HG02938 (cell line): ENCODE results near the gene ST3GAL5.
"Not testable (repeated sequence)": the region's sequence is repeated elsewhere in the genome, so short reads cannot be mapped to it uniquely, and the experiment has no call there.

Source experiments
- ATAC-seq: cut with Tn5 transposase; IDR thresholded peaks from one replicate; pipeline ENCODE4 v1.9.1; 2021; ENCODE audit warnings: mild to moderate bottlenecking, moderate library complexity; ENCODE audit not compliant: unreplicated experiment

ST3GAL5 gene

DNA sequence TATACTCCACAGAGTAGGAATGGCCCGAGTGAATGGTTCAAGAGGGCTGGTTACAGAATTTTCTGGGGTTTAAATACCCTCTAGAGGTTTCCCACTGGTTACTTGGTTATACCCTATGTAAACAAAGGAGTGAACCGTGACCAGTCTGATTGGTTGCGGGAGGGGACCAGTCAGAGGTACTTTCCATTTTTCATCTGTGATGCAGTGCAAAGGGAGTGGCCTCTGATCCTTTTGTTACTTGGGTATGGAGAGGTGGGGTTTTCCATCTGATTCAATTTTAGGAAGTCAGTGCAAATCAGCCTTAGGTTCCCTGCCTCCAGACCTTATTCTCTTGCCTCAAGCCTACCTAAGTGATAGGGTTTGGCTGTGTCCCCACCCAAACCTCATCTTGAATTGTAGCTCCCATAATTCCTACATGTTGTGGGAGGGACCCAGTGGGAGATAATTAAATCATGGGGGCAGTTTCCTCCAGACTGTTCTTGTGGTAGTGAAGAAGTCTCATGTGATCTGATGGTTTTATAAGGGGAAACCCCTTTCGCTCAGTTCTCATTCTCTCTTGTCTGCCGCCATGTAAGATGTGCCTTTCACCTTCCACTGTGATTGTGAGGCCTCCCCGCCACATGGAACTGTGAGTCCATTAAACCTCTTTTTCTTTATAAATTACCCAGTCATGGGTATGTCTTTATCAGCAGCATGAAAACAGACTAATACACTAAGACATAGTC lies 5.9 kb upstream of the ST3GAL5 start:
- not testable (repeated sequence) for ATAC-seq

DNA sequence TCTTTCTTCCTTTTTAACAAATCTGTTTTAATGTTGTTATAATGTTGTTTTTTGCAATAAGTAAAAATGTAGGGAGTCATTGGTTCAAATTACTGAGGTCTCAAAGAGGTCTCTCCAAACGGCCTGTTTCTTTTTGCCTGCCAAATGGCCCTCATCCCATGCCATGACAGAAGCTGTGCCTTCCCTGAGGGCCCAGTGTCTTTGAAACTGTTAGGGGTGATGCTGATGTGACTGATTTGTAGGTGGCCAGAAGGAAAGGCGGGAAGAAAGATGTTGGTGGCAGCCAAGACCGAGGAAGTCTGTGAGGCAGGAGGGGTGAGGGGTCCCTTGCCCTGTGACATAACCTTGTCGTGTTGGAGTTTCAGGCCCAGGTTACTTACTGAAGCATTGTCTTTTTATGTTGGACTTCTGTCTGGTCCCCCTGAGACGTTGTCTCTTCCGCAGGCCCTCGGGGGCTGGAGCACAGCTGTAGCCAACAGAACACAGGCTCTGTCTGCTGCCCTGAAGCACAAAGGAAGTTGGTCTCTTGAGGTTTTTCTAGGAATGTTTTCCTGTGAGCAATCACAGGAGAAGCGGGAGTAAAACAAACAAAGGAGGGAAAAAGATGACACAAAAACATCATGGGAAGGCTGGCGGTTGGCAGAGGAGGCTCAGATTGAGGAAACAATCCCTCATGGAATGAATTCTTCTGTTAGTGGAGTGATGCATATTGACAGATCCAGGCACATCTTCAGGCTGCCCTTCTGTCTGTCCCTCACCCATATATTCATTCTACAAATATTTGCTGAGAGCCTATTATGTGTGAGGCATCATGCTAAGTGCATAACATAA lies 4.9 kb upstream of the ST3GAL5 start:
- ATAC-seq = no peak

DNA sequence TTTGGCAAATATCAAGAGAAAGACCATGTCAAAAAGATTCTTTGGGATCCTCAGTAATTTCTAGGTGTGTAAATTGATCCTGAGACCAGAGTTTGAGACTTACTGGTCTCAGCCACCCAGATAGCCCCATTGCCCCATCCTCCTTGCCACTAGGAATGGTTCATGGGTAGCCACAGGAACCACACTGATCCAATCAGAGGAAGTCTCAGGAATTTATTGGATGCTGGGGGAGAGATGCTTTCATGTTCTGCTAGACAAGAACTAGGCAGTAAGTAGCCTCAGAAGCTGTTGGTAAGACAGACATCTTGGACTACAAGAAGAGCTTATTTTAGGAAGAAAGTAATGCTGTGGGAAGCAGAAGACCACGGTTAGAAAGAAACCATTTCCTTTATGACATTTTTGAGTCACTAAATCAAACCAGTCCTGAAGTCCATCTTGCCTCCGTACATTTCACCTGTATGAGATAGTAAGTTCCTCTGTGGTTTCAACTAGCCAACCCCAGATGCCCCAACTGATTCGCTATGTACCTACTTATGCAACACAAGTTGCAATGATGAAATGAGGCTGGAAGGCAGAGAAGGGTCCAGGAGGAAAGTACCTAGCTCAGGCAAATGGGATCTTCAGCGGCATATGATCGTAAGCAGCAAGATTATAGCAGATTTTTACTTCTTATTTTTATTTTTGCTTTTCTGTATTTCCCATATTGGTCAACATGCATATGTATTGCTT lies 3.6 kb upstream of the ST3GAL5 start:
- no peak for ATAC-seq

DNA sequence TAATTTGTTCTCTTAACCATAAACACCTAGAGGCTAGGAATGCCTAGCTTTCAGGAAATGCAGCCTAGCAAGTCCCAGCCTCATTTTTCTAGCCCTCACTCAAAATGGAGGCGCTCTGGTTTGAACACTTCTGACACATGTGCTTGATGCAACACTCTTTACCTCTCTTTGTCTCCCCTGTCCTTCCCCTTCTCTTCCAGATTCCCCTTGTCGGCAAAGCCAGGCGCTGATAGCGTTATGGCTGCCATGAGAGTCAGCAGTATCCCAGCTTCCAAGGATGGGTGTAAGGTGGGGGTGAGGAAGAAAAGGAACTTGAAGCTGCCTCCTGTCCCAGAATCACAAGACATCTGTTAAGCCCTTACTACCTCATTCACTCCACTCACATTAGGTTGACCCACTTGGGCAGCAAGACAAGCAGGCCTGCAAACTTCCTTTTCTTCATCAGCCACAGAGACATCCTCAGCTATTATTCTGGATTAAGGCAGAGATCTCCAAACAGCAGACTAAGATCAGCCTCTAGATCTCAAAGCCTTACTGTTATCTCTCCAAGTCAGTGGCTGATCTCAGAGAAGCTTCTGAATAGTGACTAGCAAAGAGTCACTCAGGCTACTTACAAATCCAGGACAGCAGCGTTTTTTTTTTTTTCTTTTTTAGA lies 1.9 kb upstream of the ST3GAL5 start:
- ATAC-seq = no peak

DNA sequence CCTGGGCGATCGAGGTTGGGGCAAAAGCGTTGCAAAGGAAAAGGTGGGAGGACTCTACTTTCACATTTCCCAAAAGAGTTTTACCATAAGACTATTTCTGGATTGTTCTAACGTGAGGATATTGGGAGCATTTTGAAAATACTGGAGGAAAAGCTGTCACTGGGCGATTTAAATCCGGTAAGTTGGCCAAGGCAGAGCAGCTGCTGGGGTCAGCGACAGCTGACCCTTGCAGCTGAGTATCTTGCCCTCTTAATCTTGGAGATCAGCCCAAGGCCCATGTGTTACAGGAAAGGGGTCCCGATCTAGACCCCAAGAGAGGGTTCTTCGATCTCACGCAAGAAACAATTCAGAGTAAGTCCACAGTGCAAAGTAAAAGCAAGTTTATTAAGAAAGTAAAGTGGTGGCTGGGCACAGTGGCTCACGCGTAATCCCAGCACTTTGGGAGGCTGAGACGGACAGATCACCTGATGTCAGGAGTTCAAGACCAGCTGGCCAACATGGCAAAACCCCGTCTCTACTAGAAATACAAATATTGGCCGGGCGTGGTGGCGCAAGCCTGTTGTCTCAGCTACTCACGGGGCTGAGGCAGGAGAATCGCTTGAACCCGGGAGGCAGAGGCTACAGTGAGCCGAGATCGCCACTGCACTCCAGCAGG lies 964 bp upstream of the ST3GAL5 start:
- no peak for ATAC-seq

DNA sequence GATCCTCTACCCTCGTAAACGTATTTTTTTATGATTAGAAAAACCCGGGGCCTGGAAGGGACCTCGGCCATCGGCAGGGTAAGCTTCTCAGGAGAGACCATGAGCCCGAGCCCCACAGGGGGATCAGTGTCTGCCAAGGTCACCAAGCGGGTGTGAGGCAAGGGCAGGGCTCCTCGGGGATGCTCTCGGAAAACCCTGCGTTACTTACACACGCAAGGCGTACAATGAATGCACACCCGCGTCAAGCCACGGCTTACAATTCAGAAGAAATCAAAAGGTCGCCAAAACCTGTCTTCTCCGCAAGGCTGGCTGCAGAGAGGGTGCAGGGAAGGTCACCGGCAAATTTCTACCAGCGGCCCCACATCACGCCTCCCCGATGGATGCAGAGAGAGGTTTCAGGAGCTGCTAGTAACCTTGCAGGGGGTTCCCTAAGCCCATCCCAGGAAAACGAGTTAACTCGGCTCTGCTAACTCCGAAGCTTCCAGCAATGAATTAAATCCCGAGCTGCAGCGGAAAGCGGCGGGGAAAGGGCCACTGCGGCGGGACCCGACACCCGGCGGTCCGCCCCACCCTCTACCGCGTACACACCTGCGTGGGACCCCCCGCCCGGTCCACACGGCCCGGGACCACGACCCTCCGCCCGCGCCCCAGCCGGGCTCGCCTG lies 638 bp downstream of the ST3GAL5 start:
- ATAC-seq = no peak

DNA sequence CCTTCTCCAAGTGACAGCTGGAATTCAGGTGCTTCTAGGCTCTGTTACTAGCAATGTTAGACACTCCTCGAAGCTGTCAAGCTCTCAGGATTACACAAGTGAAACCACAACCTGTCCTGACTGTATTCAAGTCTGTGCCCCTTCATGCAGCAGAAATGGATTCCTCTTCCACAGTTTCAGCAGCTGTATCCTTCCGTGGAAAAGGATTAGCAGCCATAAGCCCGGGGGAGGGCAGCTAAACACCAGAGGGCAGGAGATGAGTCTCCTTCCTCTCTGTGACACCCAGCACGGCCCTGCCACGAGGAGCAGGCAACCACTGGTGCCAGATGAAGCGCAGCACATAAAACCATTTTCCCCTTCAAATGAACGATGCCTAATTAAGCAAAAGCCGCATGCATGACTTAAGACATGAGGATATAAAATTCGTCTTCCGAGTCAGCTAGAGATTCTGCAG lies 1.2 kb downstream of the ST3GAL5 start:
- ATAC-seq = no peak

DNA sequence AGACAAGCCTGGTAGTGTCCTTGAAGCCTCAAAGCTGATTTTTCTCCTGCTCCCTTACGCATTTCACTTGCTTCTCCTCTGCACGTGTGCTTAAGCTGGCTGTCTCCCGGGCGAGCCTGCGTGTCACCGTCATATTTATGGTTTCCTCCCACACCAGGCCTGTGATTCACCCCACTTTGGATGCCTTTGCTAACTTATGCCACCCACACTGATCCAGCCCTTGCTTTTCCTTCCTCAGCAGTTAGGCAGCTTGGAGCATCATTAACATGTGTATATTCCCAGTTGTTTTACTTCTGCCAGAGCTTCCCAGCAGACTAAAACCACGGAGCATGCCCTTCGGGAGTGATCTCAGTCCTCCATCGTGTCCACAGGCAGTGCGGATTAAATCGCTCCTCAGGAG lies 2.2 kb downstream of the ST3GAL5 start:
- ATAC-seq = no peak

DNA sequence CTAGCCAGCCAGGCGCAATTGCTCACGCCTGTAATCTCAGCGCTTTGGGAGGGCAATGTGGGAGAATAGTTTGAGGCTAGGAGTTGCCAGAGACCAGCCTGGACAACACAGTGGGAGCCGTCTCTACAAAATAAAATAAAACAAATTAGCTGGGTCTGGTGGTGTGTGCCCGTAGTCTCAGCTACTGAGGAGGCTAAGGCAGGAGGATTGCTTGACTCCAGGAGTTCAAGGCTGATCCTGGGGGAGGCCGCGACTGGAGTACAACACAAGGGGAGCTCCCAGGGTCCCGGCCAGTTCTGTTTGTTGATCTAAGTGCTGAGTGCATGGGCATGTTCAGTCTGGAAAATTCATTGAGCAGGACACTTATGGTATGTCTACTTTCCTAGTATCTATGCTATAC lies 2.6 kb downstream of the ST3GAL5 start:
- no peak for ATAC-seq

DNA sequence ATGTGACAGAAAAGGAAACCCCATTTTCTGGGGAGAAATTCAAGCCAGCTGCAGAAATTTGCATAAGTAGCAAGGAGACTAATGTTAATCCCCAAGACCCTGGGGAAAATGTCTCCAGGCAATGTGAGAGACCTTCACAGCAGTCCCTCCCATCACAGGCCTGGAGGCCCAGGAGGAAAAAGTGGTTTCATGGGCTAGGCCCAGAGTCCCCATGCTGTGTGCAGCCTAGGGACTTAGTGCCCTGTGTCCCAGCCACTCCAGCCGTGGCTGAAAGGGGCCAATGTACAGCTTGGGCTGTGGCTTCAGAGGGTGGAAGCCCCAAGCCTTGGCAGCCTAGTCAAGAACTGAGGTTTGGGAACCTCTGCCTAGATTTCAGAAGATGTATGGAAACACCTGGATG lies 7.0 kb downstream of the ST3GAL5 start:
- not testable (repeated sequence) for ATAC-seq

DNA sequence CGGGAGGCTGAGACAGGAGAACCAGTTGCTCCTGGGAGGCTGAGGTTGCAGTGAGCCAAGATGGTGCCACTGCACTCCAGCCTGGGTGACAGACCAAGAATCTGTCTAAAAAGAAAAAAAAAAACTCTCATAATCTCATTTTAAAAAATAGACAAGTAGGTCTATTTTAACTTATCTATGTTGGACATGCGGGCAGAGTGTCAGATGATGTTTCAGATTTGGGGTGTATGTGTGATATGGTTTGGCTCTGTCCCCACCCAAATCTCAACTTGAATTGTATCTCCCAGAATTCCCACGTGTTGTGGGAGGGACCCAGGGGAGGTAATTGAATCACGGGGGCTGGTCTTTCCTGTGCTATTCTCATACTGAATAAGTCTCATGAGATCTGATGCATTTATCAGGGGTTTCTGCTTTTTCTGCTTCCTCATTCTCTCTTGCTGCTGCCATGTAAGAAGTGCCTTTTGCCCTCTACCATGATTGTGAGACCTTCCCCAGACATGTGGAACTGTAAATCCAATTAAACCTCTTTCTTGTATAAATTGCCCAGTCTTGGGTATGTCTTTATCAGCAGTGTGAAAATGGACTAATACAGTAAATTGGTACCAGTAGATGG lies 8.0 kb downstream of the ST3GAL5 start:
- ATAC-seq = not testable (repeated sequence)

DNA sequence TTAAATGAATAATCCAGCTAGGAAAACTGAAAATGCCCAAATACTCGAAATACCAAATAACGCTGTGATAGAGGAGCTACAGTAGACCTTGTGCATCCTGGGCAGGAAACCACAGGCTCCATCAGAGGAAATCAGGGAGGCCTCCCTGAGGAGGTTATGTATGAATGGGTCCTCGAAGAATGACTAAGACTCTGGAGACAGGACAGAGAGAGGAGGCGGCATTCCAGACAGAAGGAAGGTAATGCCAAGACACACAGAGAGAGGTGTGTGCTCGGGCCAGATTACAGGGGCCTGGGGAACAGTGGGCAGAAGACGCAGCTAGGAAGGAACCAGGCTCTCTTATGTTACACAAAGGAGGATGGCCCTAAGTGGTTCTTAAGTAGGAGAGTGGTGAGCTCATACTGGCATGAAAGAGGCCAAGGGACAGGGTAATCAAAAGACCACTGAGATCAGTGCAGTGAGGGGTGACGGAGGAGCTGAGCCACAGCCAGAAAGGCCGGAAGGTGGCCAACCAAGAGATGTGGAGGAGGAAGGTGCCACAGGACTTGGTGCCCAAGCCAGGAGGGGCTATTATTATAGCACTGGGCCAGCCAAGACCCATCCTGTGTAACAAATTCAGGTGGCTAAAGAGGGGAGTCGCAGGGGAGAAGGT lies 9.9 kb downstream of the ST3GAL5 start:
- no peak for ATAC-seq

DNA sequence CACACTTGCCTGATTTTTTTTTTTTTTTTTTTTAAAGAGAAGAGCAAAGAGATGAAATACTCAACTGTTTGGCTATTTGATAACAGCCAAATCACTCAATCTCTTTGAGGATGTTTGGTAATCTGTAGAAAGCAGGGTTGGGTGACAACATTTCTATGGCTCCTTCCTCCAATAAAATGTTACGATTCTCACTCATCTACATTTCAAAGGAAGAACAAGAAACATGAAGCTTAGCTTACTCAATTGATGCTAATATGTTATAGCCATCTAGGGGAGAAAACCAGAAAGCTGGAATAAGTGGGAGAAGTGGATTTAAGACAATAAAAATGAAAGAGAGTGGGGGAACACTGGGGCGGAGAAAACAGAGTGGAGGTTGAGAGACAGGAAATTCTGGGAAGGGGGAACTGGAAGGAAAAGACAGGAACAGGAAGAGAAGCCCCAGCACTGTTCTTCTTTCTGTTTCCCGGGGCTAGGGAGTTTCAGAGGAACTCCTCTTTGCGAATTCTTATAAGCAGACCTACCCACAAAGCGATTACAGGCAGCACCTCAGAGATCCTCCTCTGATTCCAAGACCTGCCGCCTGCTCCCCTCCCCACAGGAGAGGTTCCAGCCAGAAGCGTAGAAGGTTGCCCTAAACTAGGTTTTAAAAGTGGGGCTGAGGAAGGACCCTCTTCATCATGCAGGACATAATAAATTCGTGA lies 13.3 kb downstream of the ST3GAL5 start:
- ATAC-seq = no peak

DNA sequence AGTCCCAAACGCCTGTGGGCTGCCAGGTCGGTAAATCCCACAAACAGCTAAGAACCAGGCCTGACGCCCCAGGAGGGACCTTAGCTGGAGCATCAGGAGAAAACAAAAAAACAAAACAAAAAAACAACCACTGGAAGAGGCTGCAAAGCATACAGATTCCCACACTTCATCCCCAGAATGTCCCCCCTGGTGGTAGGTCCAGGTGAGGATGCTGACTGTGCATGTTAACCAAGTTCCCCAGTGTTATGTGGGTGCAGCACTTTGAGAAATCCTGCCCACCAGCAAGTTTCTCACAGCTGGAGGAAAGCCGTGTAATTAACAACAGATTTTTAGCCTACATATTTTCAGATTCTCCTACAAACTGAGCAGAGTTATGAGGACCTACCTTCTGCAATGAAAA lies 15.1 kb downstream of the ST3GAL5 start:
- ATAC-seq = no peak

DNA sequence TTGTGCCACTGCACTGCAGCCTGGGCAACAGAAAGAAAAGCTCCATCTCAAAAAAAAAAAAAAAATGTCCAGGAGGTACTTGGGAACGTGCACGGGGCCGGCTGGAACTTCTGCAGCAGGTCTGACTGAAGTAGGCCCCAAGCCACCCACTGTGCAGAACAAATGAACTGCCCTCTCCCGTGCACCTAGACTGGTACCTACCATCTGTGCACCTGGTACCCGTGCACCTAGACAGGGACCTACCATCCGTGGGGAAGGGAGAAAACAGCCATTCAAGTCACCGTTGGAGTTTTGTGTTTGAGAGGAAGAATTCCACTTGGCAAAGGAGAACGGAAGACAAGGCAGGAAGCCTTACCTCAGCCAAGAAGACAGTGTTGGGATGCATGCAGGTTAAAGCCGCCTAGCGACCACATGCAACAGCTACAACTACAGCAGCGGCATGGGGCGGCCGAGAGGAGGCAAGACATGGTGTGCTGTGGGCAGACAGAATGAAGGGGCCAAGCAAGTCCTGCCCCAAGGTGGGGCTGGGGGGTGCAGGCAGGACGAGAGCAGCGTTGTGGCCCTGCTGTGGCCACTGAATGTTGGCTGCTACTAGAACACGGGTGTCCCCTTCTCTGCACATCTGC lies 16.1 kb downstream of the ST3GAL5 start:
- no peak for ATAC-seq

DNA sequence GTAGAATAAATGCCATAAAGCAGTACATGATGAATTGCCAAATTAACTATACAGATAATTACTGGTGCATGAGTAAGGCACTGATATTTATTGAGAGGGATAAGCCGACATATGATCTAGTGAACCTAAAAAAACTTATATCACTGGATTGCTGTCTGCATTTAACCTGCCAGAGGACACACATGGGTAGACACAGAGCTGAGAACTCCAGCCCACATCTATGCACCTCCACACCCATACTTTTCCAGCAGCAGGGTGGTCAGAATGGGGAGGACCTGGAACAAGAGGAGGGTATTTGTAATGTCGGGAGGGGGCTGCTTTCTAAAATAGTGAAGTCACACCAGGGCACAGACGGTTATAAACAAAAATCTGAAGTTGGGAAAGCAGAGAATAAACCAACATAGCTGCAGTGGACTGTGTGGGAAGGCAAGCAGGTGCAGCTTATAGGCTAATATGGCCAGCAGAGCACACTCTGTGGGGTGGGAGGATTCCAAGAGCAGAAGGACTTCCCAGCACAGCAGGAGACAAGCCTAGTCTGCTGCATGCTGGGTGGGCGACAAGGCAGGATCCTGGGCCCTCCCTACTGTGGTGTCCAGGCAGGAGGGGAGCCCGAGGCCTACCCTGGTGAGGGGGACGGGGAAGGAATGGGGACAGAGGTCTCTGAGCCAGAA lies 17.2 kb downstream of the ST3GAL5 start:
- no peak for ATAC-seq

DNA sequence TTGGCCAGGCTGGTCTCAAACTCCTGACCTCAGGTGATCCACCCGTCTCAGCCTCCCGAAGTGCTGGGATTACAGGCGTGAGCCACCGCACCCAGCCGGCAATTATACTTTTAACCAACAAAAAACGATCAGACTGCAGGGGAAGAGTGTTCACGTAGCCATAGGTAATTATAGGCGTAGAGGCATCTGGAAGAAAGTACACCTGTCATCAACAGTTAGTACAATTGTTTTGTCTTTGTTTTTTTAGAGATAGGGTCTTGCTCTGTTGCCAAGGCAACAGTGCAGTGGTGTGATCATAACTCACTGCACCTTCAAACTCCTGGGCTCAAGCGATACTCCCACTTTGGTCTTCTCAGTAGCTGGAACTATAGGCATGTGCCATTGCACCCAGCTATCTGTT lies 20.0 kb downstream of the ST3GAL5 start:
- no peak for ATAC-seq
